GM21528 (cell line): ENCODE data around the gene TSHZ2.
"Not testable (repeated sequence)": the region's sequence is repeated elsewhere in the genome, so short reads cannot be mapped to it uniquely, and the experiment has no call there.

ENCODE experiments used
- ATAC-seq: cut with Tn5 transposase; IDR thresholded peaks from one replicate; pipeline ENCODE4 v1.9.1; 2021; ENCODE audit warnings: mild to moderate bottlenecking, moderate library complexity; ENCODE audit not compliant: unreplicated experiment, low FRiP score

The TSHZ2 gene

DNA sequence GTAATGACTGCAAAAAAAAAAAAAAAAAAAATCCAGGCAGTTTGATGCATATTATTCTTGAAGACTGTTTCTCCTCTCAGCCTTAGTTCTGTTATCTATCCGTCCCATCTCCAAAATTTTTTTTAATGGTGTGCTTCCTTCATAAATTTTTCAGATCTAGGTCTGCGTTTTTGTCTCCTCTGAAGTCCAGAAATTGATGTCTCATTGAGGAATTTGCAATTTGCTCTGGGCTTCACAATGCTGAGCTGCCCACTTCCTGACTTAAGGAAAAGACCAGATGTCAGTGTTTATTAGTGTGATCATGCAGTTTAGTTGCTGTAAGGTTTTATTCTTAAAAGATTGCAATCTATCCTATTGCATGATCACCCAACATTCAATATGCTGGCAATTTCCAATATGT lies 323.9 kb downstream of the TSHZ2 start:
- ATAC-seq = no peak

DNA sequence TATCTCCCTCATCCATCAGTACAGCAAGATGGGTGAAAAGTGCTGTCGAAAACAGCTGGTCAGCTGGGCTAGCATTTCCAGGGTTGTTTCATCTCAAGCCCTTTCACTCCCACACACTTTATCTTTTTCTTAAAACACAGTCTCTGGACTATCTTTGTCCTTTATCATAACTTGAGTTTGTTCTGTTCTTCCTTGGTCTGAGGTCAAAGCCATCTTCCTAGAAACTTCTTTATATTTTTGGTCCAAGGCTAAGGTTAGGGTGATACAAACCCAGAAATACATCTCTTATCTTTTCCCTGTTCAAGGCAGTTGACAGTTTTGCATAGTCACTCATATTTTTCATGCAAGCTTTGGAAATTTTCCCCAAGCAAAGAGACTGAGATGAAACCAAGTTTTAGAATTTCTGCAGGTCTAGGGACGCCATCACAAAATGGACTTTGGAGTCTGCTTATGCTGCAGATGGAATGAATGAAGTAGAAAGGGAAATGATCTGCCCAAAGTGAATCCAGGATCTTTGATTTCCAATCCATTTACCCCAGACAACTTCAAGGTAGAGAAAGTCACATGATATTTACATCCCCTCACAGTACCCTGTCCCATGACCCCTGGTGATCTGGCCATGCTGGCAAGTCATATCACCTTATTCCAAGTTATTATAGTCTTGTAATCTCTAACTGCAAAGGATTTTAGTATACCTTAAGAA lies 324.4 kb downstream of the TSHZ2 start:
- ATAC-seq = no peak

DNA sequence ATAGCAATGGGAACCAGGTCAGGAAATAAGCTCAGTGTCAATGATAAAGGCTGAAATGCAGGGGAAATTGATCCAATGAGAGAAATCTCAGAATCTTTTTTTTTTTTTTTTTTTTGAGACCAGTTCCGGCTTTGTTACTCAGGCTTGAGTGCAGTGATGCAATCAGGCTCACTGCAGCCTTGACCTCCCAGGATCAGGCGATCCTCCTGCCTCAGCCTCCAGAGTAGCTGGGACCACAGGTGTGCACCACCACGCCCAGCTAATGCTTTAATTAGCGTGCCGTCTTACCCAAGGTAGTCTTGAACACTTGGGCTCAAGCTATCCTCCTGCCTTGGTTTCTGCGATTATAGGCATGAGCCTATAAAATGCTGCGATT lies 325.0 kb downstream of the TSHZ2 start:
- ATAC-seq = no peak

DNA sequence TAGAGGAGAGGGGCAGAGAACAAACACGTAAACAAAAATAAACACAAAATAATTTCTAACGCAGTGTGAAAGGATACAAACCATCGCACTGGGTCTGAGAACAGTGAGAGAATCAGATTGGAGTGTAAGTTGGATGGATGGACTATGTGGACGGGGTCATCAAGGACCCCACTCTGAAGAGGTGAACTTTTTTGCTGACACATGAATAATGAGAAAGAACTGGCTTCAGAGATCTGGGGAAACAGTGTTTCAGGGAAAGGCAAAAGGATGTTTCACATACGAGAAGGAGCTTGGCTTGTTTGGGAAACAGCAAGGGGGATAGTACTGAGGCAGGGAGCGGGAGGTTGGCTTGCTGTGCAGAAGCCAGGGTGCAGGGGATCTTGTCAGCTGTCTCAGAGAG lies 326.1 kb downstream of the TSHZ2 start:
- no peak for ATAC-seq

GRCh38 chr20:53298911-53299310 lies 326.8 kb downstream of the TSHZ2 start:
- ATAC-seq = no peak

DNA sequence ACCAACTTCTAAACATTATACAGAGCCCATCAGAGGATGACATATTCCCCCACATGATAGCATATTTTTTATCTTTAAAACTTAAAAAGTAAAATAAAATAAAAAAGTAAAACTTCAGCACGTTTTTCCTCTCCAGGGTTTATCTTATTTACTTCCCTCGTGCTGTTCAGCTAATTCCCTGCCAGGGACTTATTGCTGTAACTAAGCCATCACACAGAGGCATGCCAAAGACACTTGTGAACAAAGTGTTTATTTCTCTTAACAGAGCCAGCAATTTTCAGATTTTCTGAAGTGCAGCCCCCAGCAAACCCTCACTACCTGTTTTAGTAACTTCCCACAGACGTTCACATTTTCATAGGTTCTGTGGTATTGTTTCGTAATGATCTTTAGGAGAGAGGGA lies 327.7 kb downstream of the TSHZ2 start:
- no peak for ATAC-seq

- ATAC-seq = no peak
Observed at GRCh38 chr20:53301869-53302268, 329.7 kb downstream of the TSHZ2 start.

GRCh38 chr20:53302695-53303412 lies 330.7 kb downstream of the TSHZ2 start:
- no peak for ATAC-seq

DNA sequence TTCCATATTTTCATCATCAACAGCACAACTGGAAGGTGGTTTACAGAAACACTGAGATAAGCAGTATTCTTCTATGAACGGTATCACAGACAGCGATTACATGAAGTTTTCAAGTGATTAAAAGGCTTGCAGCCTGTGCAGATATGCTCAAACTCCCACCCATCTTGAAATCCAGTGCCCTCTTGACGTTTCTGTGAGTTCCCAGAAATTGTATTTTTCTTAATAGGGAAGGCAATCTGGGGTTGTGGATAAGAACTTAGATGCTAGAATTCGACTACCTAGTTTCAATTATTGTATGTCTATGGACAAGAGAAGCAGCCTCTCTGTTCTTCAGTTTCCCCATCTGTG lies 331.2 kb downstream of the TSHZ2 start:
- no peak for ATAC-seq

- no peak for ATAC-seq
Observed at GRCh38 chr20:53304146-53304545, 332.0 kb downstream of the TSHZ2 start.

- ATAC-seq = no peak
Observed at GRCh38 chr20:53306192-53306805, 334.1 kb downstream of the TSHZ2 start.

DNA sequence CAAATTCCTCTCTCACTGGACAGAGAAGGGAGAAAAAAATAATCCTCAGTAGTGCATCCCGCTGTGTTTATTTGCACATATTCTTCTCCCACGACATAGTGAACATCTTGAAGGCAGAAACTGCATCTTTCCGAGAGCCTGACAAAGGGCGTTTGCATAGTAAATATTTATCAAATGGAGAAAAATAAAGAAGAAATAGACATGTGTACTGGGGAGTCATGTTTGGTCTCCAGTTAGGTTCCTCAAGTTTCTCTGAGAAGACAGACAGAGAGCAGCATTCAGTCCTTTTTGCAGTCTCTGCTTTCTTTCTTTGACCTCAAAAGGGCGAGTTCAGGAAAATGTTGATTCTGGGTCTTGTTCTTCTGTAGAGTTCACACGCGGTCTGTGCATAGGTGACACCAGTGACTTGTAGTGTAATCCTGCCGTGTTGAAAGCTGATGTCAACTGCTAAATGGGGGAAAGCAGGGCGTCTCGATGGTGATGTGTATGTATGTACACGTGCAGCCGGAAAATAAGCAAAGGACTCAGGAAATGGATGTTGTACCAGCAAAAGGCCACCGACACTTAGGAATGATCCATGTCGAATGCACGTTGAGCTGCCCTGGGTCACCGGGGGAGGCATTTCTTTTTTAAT lies 335.9 kb downstream of the TSHZ2 start:
- no peak for ATAC-seq

GRCh38 chr20:53309515-53309914 lies 337.4 kb downstream of the TSHZ2 start:
- ATAC-seq = no peak

DNA sequence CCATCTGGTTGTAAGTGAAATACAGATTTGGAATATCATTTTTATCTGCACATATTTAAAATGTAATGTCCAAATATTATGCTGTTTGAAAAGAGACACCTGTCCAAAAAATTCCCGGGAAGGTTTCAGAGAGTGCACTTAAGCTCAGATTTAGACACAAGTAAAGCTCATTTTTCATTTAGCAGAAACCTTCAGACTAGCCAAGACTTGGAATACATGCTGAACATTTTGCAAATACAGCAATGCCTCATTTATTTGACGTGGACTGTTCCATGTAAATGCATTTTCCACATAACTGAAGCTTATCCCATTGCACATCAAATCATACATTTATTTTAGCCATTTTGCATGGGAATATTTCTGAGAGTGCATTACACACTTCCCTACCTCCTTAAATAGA lies 340.8 kb downstream of the TSHZ2 start:
- ATAC-seq = no peak

DNA sequence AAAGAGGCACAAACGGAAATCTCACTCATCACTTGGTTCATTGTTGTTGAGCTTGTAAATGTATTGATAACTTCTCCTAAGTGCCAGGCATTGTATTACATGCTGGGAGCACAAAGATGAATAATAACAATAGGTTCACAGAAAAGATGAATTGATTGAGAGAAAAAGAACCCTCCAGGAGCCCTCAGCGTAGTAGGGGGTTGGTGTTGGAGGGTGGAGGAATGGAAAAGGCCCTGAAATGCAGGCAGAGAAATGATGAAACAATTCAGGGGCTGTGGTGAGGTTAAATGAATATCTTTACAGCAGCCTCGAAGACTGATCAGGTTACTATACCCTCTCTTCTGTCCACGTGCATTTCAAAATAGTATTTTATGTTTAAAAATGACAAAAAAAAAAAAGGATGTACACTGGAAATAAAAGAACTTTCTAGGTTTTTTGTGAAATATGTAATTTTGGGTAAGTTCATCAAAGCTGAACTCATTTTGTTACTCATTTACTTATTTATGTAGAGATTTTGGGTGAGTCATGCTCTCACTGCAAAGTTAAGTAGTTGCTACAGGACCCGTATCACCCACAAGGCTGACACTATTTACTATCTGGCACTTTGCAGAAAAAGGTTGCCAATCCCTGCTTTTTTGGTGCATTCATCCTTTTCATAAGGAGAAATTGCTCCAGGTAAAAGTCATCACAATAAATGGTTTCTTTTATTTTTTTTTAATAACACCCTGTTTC lies 344.2 kb downstream of the TSHZ2 start:
- ATAC-seq = no peak

GRCh38 chr20:53319200-53319599 lies 347.0 kb downstream of the TSHZ2 start:
- no peak for ATAC-seq

DNA sequence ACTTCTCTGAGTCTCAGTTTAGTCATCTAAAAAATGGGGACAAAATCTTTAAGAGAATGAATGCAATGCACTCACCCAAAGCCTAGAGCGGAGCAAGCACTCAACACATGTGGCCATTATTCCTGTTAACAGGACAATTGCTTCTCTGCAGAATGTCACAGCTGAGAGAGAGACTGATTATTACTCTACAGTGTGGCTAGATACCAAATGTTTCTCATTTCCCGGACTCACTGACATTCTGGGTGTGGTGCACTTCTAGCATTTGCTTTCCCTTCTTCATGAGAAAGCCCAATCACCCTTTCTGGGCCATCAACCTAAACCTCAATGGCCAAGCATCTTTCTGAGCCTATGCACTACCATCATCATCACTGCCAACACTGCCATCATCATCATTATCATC lies 347.6 kb downstream of the TSHZ2 start:
- no peak for ATAC-seq

DNA sequence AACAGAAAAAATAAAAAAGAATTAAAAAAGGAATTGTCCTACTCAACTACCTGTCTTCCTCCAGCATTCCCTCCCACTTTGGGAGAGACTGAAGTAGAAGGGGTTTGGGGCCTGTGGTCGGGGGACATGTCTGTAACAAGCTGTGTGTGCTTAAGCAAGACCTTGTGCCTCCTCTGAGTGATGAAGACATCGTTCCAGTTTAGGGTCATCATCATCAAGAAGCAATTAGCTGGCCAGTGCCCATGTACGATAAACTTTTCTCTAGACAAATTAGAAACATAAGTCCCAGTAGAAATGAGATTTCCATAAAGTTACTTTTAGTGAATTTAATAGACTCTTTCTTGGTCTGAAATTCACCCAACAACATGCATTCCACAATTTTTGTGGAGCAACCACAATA lies 348.5 kb downstream of the TSHZ2 start:
- no peak for ATAC-seq

GRCh38 chr20:53321596-53321995 lies 349.4 kb downstream of the TSHZ2 start:
- no peak for ATAC-seq

DNA sequence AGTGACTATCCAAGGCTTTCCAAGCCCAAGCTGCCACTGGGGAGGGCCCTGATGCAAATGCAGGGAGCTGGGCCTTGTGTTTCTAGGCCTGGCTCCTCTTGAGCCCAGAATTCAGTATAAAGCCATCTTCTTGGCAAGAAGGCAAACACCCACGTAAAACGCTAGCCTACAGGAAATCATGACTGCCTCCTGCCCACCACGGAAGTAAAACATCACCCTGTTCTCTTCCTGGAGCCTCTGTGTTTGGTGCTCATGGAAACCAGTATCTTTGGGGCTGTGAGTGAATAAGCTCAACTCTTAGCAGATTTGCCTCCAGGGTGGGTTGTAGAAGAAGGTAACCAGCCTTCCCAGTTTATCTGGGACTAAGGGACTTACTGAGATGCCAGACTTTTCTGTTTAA lies 350.5 kb downstream of the TSHZ2 start:
- no peak for ATAC-seq

DNA sequence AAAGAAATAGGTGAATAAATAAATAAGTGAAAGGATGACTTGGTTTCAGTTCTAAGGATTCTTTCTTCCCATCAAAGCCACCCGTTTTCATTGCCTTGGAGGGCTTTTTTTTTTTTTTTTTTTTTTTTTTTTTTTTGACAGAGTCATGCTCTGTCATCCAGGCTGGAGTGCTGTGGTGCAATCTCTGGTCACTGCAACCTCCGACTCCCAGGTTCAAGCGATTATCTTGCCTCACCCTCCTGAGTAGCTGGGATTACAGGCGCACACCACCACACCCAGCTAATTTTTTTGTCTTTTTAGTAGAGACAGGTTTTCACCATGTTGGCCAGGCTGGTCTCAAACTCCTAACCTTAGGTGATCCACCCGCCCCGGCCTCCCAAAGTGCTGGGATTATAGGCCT lies 351.3 kb downstream of the TSHZ2 start:
- ATAC-seq = not testable (repeated sequence)
